D721Med (cell line): ENCODE data around the gene PRR35.

Experiments used
- DNase-seq: peaks from one replicate; pipeline ENCODE4 v3.0.0; 2011; ENCODE audit warnings: low spot score; ENCODE audit not compliant: insufficient read length
- FAIRE-seq: peaks from 2 replicates; lab custom pipeline; 2011; peaks lifted over from hg19 to GRCh38; lab: Jason Lieb, UNC
- TF ChIP-seq, protein P1 (sequence below): IDR thresholded peaks from 2 replicates; pipeline ENCODE4 v1.5.1; 2012; ENCODE audit warnings: mild to moderate bottlenecking, control low read depth; ENCODE audit not compliant: insufficient read depth; ENCODE audit errors: missing control alignments

PRR35 gene

DNA sequence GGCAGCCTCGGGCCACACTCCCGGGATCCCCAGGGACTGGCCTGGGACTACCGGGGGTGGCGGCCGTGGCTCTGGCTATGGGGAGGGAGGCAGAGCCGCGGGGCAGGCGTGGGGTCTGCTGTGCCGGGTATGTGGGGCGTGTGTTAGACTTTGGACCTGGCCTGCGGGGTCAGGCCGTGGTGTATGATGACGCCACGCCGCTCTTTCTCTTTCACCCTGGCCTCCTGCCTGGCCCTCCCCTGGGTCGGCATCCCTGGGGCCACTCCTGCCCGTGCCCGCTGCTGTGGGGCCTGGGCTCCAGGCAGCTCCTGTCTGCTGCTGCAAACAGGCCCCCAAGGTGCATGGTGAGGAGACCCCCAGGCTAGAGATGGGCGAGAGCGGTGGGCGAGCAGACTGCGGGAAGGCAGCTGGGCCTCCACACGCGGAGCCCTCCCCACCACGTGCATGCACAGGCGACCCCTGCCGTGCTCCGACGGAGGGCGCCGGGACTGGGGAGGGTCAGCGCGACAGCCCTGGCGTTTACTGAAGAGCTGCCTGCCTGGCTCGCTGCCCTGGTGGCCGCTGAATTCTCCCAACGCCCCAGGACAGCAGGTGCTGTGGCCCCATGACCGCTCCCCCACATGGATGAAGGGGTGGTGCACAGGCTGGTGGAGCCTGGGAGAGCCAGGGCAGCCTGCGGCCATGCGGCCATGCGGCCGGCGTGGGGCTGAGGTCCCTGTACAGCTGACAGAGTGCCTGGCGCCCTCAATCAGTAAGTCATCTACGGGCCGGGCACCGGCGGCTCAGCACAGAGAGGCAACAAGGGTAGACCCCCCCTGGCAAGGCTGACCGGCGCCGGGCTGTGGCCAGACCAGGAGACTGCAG, 16.7 kb upstream of the PRR35 start:
- DNase-seq, result no peak
- no peak for FAIRE-seq
- TF ChIP-seq, protein P1, sequence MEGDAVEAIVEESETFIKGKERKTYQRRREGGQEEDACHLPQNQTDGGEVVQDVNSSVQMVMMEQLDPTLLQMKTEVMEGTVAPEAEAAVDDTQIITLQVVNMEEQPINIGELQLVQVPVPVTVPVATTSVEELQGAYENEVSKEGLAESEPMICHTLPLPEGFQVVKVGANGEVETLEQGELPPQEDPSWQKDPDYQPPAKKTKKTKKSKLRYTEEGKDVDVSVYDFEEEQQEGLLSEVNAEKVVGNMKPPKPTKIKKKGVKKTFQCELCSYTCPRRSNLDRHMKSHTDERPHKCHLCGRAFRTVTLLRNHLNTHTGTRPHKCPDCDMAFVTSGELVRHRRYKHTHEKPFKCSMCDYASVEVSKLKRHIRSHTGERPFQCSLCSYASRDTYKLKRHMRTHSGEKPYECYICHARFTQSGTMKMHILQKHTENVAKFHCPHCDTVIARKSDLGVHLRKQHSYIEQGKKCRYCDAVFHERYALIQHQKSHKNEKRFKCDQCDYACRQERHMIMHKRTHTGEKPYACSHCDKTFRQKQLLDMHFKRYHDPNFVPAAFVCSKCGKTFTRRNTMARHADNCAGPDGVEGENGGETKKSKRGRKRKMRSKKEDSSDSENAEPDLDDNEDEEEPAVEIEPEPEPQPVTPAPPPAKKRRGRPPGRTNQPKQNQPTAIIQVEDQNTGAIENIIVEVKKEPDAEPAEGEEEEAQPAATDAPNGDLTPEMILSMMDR, result no peak

DNA sequence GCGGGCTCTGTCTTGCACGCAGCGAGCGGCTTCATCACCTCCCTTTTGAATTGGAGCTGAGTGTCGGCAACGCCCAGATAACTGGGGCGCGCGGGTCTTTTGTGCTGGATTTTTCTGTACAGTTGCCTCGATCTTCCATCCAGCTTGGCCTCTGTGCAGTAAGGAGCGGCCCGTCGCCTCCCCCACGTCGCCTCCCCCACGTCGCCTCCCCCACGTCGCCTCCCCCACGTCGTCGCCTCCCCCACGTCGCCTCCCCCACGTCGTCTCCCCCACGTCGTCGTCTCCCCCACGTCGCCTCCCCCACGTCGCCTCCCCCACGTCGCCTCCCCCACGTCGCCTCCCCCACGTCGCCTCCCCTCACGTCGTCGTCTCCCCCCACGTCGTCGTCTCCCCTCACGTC, 15.7 kb upstream of the PRR35 start:
- no peak for FAIRE-seq
- TF ChIP-seq, protein P1, result no peak
- DNase-seq, result no peak

DNA sequence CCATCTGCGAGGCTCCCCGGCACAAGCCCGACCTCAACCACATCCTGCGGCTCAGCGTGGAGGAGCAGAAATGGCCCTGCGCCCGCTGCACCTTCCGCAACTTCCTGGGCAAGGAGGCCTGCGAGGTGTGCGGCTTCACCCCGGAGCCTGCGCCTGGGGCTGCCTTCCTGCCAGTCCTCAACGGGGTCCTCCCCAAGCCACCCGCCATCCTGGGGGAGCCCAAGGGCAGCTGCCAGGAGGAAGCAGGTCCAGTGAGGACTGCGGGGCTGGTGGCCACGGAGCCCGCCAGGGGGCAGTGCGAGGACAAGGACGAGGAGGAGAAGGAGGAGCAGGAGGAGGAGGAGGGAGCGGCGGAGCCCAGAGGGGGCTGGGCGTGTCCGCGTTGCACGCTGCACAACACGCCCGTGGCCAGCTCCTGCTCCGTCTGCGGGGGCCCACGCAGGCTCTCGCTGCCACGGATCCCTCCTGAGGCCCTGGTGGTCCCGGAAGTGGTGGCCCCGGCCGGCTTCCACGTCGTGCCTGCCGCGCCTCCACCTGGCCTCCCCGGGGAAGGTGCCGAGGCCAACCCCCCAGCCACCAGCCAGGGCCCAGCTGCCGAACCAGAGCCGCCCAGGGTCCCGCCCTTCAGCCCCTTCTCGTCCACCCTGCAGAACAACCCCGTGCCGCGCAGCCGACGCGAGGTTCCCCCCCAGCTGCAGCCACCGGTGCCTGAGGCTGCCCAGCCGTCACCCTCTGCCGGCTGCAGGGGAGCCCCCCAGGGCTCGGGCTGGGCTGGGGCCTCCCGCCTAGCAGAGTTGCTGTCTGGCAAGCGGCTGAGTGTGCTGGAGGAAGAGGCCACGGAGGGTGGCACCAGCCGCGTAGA, 13.1 kb upstream of the PRR35 start:
- TF ChIP-seq, protein P1, result no peak
- no peak for DNase-seq

DNA sequence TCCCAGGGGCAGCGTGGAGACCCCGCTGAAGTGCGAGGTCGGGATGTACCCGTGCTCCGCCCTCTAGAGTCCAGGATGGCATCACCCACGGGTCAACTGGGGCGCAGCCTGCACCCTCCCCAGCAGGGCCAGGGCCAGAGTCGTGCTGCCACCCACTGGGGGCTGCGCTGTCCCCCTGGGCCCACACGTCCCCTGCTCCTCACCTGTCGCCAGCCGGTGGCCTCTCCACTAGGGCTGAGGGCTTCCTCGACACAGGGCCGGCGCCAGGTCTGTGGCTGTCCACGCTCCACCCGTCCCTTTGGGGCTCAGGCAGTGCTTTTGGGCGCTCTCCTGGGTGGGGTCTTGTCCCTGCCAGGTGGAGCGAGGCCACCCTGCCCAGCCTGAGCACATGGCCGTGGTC, 11.6 kb upstream of the PRR35 start:
- TF ChIP-seq, protein P1, result no peak
- FAIRE-seq, result no peak
- DNase-seq, result no peak

More for the DNA sequence above, 13.1 kb upstream of the PRR35 start:
- no peak for FAIRE-seq

DNA sequence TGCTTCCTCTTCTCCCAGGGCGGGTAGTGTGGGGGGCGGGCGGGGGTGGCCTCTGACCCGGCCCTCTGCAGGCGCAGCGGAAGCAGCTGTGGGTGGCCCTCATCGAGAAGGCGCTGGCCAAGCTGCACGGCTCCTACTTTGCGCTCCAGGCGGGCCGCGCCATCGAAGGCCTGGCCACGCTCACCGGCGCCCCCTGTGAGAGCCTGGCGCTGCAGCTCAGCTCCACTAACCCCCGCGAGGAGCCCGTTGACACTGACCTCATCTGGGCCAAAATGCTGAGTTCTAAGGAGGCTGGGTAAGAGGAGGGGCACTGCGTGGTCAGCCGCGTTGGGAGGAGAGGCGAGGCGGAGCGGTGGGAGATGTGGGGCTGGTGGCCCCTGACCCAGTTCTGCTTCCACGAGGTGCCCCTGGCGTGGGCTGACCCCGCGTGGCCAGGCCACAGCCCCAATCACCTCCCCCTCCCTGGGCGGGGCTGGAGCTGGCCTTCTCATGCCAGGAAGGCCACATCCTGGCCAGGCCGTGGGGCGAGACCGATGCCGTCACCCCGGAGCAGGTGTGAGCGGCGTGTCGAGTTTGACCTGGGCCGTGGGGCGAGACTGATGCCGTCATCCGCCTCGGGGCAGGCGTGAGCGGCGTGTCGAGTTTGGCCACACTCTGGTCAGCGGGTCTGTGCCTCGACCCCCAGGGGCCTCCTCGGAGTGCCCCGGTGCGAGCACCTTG, 10.5 kb upstream of the PRR35 start:
- TF ChIP-seq, protein P1, result no peak
- DNase-seq (no peak), FAIRE-seq (no peak)

DNA sequence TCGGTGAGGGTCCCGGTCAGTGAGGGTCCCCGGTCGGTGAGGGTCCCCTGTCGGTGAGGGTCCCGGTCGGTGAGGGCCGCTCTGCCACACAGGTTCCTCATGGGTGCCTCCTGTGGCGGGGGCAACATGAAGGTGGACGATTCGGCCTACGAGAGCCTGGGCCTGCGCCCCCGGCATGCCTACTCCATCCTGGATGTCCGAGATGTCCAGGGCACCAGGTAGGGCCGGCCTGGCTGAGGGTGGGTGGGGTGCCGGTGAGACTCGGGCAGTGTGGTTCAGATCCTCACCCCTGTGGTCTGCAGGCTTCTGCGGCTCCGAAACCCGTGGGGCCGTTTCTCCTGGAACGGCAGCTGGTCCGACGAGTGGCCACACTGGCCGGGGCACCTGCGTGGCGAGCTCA, 9.0 kb upstream of the PRR35 start:
- DNase-seq (no peak), FAIRE-seq (no peak)
- TF ChIP-seq, protein P1, result no peak
